GM21825 (cell line): Measurements from ENCODE around the gene GRB14.

Experiments
- ATAC-seq: cut with Tn5 transposase; IDR thresholded peaks from one replicate; pipeline ENCODE4 v1.9.1; 2021; ENCODE audit warnings: mild to moderate bottlenecking, moderate library complexity; ENCODE audit not compliant: unreplicated experiment

The GRB14 gene

GRCh38 chr2:164617466-164617865 lies 3.8 kb downstream of the GRB14 start:
- ATAC-seq: no peak

DNA sequence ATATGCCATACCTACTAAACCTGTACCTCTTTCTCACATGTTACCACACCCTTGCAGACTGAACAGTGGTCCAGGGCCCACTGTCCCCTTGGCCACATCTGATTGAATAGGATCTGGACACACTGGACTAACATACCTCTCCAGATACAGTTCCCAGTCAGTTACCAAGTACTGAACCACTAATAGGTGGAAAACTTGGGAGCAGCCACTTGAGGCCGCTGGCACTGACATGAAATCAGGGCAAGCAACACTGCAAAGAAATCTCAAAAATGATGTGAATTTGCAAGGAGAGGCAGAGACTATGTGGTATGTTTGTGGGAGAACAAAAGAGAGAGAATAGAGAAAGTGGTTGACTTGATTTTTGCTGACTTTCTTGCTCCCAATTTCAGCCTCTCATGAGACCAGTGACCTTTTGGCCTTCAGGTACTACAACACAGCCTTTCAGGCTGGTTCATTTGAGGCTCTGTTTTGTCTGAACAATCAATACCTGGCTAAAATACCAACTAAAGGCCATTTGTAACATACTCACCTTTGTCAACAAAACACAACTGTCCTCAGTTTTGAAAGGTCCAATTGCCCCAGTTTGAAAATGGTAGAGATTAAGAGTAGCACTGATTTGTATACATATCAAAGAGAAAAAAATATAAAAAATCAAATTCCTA lies 7.8 kb downstream of the GRB14 start:
- no peak for ATAC-seq

DNA sequence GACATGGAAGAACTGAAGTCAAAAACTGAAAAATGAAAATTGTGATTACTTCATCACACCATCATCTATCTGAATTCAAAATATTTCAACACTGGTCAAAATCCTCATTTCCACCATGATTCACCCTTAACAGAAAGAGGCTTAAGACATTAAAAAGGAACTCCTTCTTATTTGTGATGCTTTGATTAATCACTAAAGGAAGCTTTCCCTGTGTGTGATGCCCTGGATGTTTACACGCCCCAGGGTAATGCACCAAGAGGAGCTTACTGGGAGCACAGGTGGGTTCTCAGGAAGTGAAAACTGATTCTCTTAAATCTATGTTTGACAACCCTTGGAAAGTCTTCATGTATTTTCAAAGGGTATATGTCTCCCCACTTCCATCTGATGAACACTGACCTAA lies 11.5 kb downstream of the GRB14 start:
- ATAC-seq: no peak

DNA sequence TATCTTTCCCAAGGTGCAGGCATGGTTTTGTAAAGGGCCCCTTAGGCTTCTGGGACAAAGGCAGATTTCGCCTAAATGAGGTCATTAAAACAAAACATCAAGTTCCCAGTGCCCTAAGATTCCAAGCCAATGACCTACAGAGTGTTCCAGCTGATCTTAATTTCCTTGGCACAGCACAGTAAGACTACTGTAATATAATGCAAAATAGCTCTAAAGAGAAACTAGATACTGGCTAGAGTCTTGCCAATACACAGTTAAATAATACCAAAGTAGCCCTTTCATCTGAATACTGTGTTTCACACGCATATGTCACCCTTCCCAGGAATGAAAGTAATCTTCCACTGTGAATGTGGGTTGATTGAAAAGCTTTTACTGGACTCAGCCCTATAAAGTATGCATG lies 14.7 kb downstream of the GRB14 start:
- no peak for ATAC-seq

- no peak for ATAC-seq
These were observed 16.0 kb downstream of the GRB14 start for GRCh38 chr2:164605295-164605694.

GRCh38 chr2:164600763-164601162 lies 20.5 kb downstream of the GRB14 start:
- ATAC-seq: no peak

DNA sequence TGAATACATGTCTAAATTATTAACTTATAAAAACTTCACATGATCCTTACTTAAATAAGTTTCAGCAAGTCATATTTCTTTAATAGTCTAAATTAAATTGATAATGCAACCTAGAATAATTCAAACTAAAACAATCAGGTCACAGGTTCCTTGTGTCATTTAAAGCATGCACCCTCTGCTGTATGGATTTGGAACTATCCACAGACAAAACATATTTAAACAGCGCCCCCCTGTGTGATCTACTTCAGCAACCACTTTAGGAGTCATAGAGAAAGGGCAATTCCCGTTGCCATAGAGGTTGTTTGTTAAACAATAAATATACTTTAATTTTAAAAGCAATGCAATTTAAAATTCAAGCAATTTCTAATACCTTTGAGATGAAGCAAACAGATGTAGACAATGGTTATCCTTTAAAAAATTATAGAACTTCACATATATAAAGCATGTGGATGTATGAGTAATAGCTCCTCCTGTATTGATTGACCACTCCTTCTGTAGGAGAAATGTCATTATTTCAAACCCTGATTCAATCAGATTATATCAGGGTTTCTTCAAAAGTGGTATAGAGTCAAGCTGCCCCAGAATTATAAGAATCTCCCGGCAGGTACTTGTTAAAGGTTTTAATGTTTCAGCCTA lies 21.2 kb downstream of the GRB14 start:
- peak; percentile 98 for ATAC-seq

DNA sequence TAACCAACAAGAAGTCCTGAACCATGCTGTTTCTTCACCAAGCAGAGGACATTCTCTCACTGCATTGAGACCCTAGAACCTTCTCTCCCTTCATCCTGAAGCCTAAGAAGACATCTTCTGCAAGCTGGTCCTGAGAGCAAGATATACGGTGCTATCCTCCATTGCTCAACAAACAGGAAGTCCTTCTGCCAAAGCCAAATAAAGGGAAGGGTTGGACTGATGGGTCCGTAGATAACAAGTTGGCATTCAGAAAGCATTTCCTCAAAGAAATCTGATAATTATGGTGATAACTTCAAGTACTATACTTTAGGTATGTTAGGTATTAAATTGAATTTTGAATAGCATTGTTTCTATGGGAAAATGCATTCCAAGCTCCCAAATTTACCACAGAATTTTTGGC lies 23.3 kb downstream of the GRB14 start:
- ATAC-seq: no peak

DNA sequence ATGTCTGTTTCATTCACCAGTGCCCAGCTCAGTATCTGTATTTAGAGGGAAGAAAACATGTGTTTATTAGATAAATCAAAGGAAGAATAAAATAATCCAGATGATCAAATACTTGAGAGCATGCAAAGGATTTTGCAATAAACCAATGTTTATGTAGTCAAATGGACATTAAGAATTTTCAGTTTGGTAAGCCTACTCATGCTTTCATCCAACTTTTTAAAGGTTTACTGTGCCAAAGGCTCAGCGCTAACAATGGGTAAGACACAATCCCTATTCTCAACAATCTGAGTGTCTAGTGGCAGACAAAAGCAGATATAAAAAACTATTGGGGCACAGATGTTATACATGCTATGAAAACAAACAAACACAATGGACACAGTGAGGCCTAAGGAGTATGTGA lies 26.3 kb downstream of the GRB14 start:
- ATAC-seq: no peak

GRCh38 chr2:164593959-164594358 lies 27.3 kb downstream of the GRB14 start:
- no peak for ATAC-seq

GRCh38 chr2:164593541-164593940 lies 27.7 kb downstream of the GRB14 start:
- no peak for ATAC-seq

DNA sequence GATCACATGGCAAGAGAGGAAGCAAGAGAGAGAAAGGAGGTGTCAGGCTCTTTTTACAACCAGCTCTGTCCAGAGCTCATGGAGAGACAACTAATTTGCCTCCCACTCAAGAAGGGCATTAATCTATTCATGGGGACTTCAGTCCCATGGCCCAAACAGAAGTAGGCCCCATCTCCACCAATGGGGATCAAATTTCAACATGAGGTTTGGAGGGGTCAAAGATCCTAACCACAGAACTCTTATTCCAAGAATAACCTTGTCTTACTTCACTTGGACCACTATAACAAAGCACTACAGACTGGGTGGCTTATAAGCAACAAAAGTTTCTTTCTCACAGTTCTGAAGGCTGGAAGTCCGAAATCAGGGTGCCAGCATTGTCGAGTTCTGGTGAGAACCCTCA lies 31.8 kb downstream of the GRB14 start:
- no peak for ATAC-seq

DNA sequence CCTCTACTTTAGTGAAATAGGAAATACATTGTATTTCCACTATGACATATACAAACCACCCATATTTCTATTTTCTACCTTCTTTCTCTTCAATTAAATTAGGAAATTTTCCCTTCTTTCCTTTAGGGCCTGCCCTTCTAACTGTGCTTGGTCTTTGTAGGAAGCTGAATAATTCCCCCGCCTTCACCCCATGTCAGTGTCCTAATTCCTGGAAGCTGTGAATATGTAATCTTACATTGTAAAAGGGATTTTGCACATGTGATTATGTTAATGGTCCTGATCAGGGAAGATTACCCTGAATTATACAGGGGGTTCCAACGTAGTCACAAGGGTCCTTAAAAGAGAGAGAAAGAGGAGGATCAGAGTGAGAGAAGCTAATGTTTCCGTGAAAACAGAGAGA lies 40.2 kb downstream of the GRB14 start:
- no peak for ATAC-seq

DNA sequence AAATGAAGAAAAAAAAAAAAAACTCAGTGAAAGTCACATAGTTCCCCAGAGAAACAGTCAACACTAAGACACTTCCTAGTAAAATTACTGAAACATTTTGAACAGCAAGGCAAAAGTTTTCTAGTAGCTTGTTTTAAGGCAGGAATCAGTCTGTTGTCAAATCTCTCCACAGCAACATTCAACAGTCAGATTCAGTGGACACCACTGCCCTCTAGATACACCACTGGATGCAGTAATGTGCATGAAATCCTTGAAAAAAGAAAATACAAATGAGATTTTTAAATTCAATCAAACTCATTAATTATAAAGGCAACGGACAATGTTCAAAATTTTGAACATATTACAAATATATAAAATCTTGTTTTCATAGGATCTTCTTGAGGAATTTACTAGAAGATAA lies 46.4 kb downstream of the GRB14 start:
- no peak for ATAC-seq

GRCh38 chr2:164570475-164570874 lies 50.8 kb downstream of the GRB14 start:
- no peak for ATAC-seq

GRCh38 chr2:164569378-164569777 lies 51.9 kb downstream of the GRB14 start:
- no peak for ATAC-seq

DNA sequence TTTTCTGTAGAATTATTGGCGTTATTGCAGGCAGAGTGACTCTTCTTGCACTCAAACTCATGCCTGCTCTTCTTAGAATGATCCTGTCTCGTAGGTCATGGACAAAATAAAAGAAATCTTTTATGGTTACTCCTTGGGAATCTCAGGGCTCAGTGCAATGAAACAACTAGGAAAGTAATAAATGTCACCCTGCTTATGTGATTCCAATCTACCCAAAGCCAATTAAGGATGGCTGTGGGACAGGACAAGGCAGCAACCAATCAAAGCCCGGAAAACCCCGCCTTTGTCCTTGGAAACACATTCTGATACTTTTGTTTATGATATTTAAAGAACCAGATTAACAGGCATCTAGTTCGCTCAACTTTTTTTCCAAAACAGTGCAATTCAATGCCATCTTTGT lies 53.0 kb downstream of the GRB14 start:
- ATAC-seq: no peak

DNA sequence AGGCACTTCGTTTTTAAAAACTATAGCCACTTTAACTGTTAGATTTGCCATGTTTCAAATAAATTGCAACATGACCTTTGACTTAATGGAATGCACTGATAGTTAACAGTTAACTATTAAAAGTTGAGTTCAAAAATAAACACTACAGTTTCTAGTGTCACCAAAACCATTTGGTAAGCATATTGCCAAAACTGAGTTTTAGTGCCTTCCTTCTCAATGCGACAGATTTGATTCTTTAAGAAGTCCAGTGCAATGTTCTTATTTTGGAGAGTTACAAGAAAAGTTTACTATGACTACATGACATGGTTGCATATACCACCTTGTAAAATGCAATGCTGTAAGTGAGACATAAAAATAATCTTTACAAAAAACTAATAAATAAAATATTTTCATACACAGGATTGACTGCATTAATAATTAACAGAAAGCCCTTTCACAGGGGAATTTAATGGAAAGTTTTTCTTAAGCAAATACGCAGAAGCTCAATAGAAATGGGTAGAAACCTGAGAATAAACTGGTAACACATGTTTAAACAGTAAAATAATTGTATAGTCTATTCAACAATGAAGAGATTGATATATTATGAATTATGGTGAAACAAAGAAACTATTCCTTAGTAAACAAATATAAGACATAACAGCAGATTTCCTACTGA lies 53.8 kb downstream of the GRB14 start:
- ATAC-seq: no peak

DNA sequence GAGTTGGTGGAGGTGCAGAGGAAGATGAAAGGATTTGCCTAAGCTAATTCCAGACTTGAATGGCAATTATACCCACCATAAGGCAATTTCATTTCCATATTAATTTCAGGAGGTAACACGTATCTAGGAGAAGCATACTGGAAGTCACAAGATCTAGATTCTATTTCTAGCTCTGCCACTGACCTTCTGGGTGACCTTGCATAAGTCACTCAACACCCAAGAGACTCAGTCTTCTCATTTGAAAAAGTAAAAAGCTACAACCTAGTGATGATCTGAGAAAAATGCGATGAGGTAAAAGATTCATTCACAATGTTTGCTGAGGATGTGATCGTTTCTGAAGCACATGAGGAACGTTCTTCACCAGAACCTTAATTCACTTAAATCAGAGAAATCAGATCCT lies 55.9 kb downstream of the GRB14 start:
- no peak for ATAC-seq

DNA sequence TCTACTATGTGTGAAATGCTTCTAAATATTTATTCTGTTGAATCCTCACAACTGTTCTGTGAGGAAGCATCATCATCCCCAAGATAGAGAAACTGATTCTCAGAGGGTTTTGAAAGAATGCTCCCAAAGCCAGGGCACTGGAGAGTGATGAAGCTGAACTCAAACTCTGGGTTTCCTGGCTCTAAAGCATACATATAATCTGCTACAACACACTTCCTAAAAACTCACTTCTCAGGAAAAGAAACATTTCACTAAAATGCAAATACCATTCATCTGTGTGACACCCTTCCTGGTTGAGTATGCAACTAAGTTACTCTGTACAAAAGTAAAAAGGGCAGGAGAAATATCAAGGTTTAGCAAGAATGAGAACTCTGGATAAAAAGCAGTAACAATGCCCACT lies 58.6 kb downstream of the GRB14 start:
- no peak for ATAC-seq

GRCh38 chr2:164561991-164562390 lies 59.3 kb downstream of the GRB14 start:
- ATAC-seq: no peak

DNA sequence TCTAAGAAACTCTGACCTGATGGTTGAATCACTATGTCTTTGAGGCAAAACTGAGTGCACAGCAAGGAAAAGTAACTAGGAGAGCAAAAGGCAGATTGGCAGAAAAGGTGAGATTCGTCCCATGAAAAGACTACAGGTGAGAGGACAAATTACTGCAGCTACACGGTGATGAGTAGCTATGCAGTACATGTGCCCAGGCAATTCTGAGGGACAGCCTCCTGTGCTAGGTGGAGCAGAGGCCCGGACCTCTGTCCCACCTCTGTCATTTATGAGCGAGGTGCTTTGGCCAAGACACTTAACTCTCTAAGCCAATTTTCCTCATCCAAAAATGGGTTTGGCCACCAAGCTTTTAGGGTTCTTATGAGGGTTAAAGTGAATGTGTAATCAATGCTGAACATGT lies 59.9 kb downstream of the GRB14 start:
- ATAC-seq: no peak
